Measurements from ENCODE around the gene AMER2. TPM values are rescaled to one million over a fixed set of nuclear protein-coding genes. Genes with fewer than 3 reads are reported as not detected.

The AMER2 gene
- not detected in 2 replicates for total RNA-seq

GRCh38 chr13:25171517-25172302, at the start of gene AMER2:
TSS of gene AMER2 (minus strand) at chr13:25172288. CDS start at chr13:25171619, 669 bp downstream.

Other genes with a start within 250 kb of the AMER2 start
- gene PABPC3, start 76.2 kb downstream of the AMER2 start, total RNA-seq: 0.09 and 0.11 TPM in 2 replicates
- gene MTMR6, start 115.2 kb upstream of the AMER2 start, total RNA-seq: 25.8 and 28.3 TPM in 2 replicates
- gene NUP58, start 129.3 kb upstream of the AMER2 start, total RNA-seq: 28.8 and 38.3 TPM in 2 replicates
- gene ATP8A2, start 199.7 kb upstream of the AMER2 start, total RNA-seq: 0.09 and 0.11 TPM in 2 replicates

All from dermis lymphatic vessel endothelial cell (primary cell).